Activated CD8-positive, alpha-beta memory T cell treated with anti-CD3 and anti-CD28 coated beads for 1 hour (primary cell): ENCODE data around the gene ZNF629.
A peak's percentile ranks its signal among the peaks of the same experiment; 100 is the strongest.

Experiments used
- DNase-seq, 2 donors: peaks; one replicate each; pipeline ENCODE4 v3.0.0-alpha.2; 2020; ENCODE audit warnings: low read depth in 1 of 2; ENCODE audit errors: extremely low read depth in 1 of 2

ZNF629 gene

GRCh38 chr16:30748634-30749445, 38.2 kb downstream of the ZNF629 start:
- DNase-seq, result no peak

GRCh38 chr16:30747799-30748633, 39.0 kb downstream of the ZNF629 start, which contains the start of gene PHKG2:
TSS of gene PHKG2 (plus strand) at chr16:30748425. CDS start at chr16:30748821, 396 bp downstream.
- DNase-seq, result peak; percentile 85 to 89

- no peak for DNase-seq
These were observed 39.7 kb downstream of the ZNF629 start for GRCh38 chr16:30747331-30747730.

GRCh38 chr16:30746638-30747175, 40.3 kb downstream of the ZNF629 start:
- DNase-seq, result no peak

GRCh38 chr16:30745082-30745481, 41.9 kb downstream of the ZNF629 start:
- no peak for DNase-seq

GRCh38 chr16:30744183-30744582, 42.8 kb downstream of the ZNF629 start:
- DNase-seq, result no peak

GRCh38 chr16:30743716-30744115, 43.3 kb downstream of the ZNF629 start:
- DNase-seq, result no peak

GRCh38 chr16:30741461-30741914, 45.5 kb downstream of the ZNF629 start:
- DNase-seq, result no peak

GRCh38 chr16:30740364-30741251, 46.4 kb downstream of the ZNF629 start:
- DNase-seq, result no peak

GRCh38 chr16:30738984-30739951, 47.7 kb downstream of the ZNF629 start:
- no peak for DNase-seq

- DNase-seq, result no peak
These were observed 49.0 kb downstream of the ZNF629 start for GRCh38 chr16:30737794-30738648.

- DNase-seq, result no peak
These were observed 49.8 kb downstream of the ZNF629 start for GRCh38 chr16:30736995-30737793.

- DNase-seq, result no peak
These were observed 55.6 kb downstream of the ZNF629 start for GRCh38 chr16:30731411-30731810.

- no peak for DNase-seq
These were observed 57.9 kb downstream of the ZNF629 start for GRCh38 chr16:30728899-30729672.
